K562 (cell line): Measurements from ENCODE around the gene SMCO4. TPM values are rescaled to one million over a fixed set of nuclear protein-coding genes. Genes with fewer than 3 reads are reported as not detected.

ENCODE experiments used
- ATAC-seq: fragments of 200-7000 bp; cut with Tn5 transposase; 3 replicates; pipeline ENCODE4 v1.9.1; 2020; ENCODE audit warnings: moderate library complexity
- BruUV-seq: library from RNA; stranded (reverse); fragments of 400-500 nt; replicated peaks from 2 replicates; lab custom pipeline; 2021; lab: Mats Ljungman, UMichigan
- CTCF ChIA-PET: fragments of 300-600 bp; formaldehyde crosslinking; extraction: SDS; loops from one replicate; lab custom pipeline; 2021; ENCODE audit warnings: low intra/inter-chr PET ratio; lab: Yijun Ruan, JAX
- POLR2A ChIA-PET: fragments of 300-600, 350-650 bp; sonication (Branson Sonifier 250); formaldehyde crosslinking; extraction: SDS; loops from one replicate; lab custom pipeline; 2021; ENCODE audit warnings: antibody characterized with exemption, inconsistent platforms; lab: Yijun Ruan, JAX
- DNase-seq, 4 experiments: peaks; one replicate each; pipeline versions ENCODE4 v3.0.0 to v3.0.0-alpha.2; 2011 to 2018; ENCODE audit warnings: low spot score in 3 of 4, mixed read lengths in 3 of 4; ENCODE audit errors: extremely low read depth in 1 of 4
- FAIRE-seq: peaks from 2 replicates; lab custom pipeline; 2011; peaks lifted over from hg19 to GRCh38; lab: Jason Lieb, UNC
- H2AFZ ChIP-seq: 2 replicates; pipeline ENCODE4 v1.6.0; 2011; ENCODE audit warnings: low read depth, low read length, control low read depth, inconsistent platforms
- H3K27ac ChIP-seq: fragments of 200-600 bp; 3 replicates; pipeline ENCODE4 v1.8.0; 2011; ENCODE audit warnings: low read depth, mild to moderate bottlenecking, control low read depth, inconsistent platforms, low read length, moderate library complexity, mixed read lengths; ENCODE audit errors: extremely low read depth
- H3K27me3 ChIP-seq, 2 experiments: fragments of 300-600 bp in 1 of 2; 2 replicates in 1 of 2; 3 replicates in 1 of 2; pipeline versions ENCODE4 v1.6.0 to v1.8.0; 2011; ENCODE audit warnings: inconsistent platforms in 2 of 2, low read length in 2 of 2, mild to moderate bottlenecking in 1 of 2, mixed read lengths in 1 of 2, moderate library complexity in 1 of 2; ENCODE audit not compliant: control insufficient read depth in 2 of 2, insufficient read depth in 2 of 2
- H3K36me3 ChIP-seq: fragments of 300-600 bp; 3 replicates; pipeline ENCODE4 v1.8.0; 2011; ENCODE audit warnings: mild to moderate bottlenecking, low read length, inconsistent platforms; ENCODE audit not compliant: control insufficient read depth, insufficient read depth
- H3K4me1 ChIP-seq, 2 experiments: fragments of 200-600 bp in 1 of 2; replicated peaks in 1 of 2; 2 replicates in 1 of 2; 3 replicates in 1 of 2; pipeline versions ENCODE4 v1.5.1 to v1.8.0; 2011; ENCODE audit warnings: inconsistent platforms in 2 of 2, low read length in 2 of 2, mild to moderate bottlenecking in 1 of 2, mixed read lengths in 1 of 2, moderate library complexity in 1 of 2; ENCODE audit not compliant: control insufficient read depth in 2 of 2, insufficient read depth in 2 of 2
- H3K4me2 ChIP-seq: 2 replicates; pipeline ENCODE4 v1.6.1; 2011; ENCODE audit warnings: low read length, control low read depth, inconsistent platforms, mixed read lengths; ENCODE audit not compliant: insufficient read depth
- H3K4me3 ChIP-seq: fragments of 200-600 bp; sonication (generic), shearing (Covaris generic); 2 replicates; pipeline ENCODE4 v1.5.1; 2016; ENCODE audit warnings: control low read depth, inconsistent platforms
- H3K79me2 ChIP-seq: fragments of 200-600 bp; 3 replicates; pipeline ENCODE4 v1.8.0; 2011; ENCODE audit warnings: low read length, inconsistent platforms; ENCODE audit not compliant: control insufficient read depth, insufficient read depth
- H3K9ac ChIP-seq, 2 experiments: 2 replicates each; pipeline versions ENCODE4 v1.6.0 to v1.6.1; 2011; ENCODE audit warnings: low read depth in 2 of 2, low read length in 2 of 2, control low read depth in 1 of 2, inconsistent platforms in 1 of 2, mild to moderate bottlenecking in 1 of 2, mixed read lengths in 1 of 2; ENCODE audit not compliant: insufficient read depth in 1 of 2
- H3K9me1 ChIP-seq: one replicate; pipeline ENCODE4 v1.6.0; 2011; ENCODE audit warnings: inconsistent platforms, mild to moderate bottlenecking, low read length, moderate library complexity; ENCODE audit not compliant: control insufficient read depth, insufficient read depth
- H3K9me3 ChIP-seq: replicated peaks from 2 replicates; pipeline ENCODE4 v1.5.1; 2011; ENCODE audit warnings: low read depth, low read length, inconsistent platforms; ENCODE audit not compliant: control insufficient read depth, insufficient read depth
- H4K20me1 ChIP-seq: replicated peaks from 2 replicates; pipeline ENCODE4 v1.6.1; 2011; ENCODE audit warnings: low read length, inconsistent platforms, mixed read lengths; ENCODE audit not compliant: control insufficient read depth, insufficient read depth
- ATF7 ChIP-seq: fragments of 450-650 bp; IDR thresholded peaks from 2 replicates; pipeline ENCODE4 v1.7.1; 2014; ENCODE audit warnings: mild to moderate bottlenecking, moderate library complexity
- DMBX1 ChIP-seq: fragments of 250-450 bp; sonication (Bioruptor Pico); IDR thresholded peaks from 2 replicates; pipeline ENCODE4 v1.8.0; 2022; ENCODE audit warnings: inconsistent platforms, mild to moderate bottlenecking, moderate library complexity, borderline replicate concordance
- NCOA4 ChIP-seq: fragments of 450-650 bp; IDR thresholded peaks from 2 replicates; pipeline ENCODE4 v1.6.1; 2018; ENCODE audit warnings: mild to moderate bottlenecking; ENCODE audit not compliant: partially characterized antibody
- SMAD4 ChIP-seq: fragments of 250-450 bp; sonication (Bioruptor Pico); conservative IDR thresholded peaks from 2 replicates; pipeline ENCODE4 v1.8.0; 2021; ENCODE audit warnings: inconsistent platforms, mild to moderate bottlenecking, moderate library complexity
- ZNF583 ChIP-seq: fragments of 250-450 bp; sonication (Bioruptor Pico); IDR thresholded peaks from 2 replicates; pipeline ENCODE4 v1.4.0; 2020
- WGBS: fragments of 100-300 bp; shearing (Covaris generic); methylation state at CpG from one replicate; pipeline ENCODE4 v1.1.6; 2016; ENCODE audit warnings: low coverage, mixed read lengths; ENCODE audit not compliant: insufficient coverage; ENCODE audit errors: missing lambda C conversion rate; 5-methylcytosine and 5-hydroxymethylcytosine counted together
- in situ Hi-C: fragments of 300-500 bp; cut with MboI; formaldehyde crosslinking; loops from 4 replicates; pipeline ENCODE4 v1.15.0; 2018; ENCODE audit warnings: inconsistent platforms, mixed read lengths
- intact Hi-C: fragments of 100-400 bp; cut with micrococcal nuclease; formaldehyde crosslinking; loops from 2 replicates; pipeline ENCODE4 v1.14.2; 2022
- polyA plus RNA-seq, 8 experiments: library from polyadenylated mRNA; depleted of rRNA in 4 of 8; stranded (reverse) in 5 of 8; unstranded in 3 of 8; fragments of >200 nt; fragmentation: Nextera tagmentation in 2 of 8; fragmentation: Illumina TruSeq in 1 of 8; extraction: Ambion mirVana in 2 of 8; extraction: Trizol in 1 of 8; gene quantifications; 2 replicates each; pipeline versions ENCODE4 v1.2.1 to v1.2.3, GENCODE V29; 2011 to 2014; ENCODE audit warnings: inconsistent platforms in 1 of 8, missing spikeins in 1 of 8
- total RNA-seq, 7 experiments: library from RNA; depleted of rRNA in 6 of 7; stranded (reverse); fragments of >200 nt in 6 of 7; fragmentation: Illumina TruSeq in 2 of 7; extraction: Trizol in 2 of 7; gene quantifications; 2 replicates each; pipeline versions ENCODE4 v1.2.1 to v1.2.3, GENCODE V29; 2011 to 2021; ENCODE audit warnings: low replicate concordance in 1 of 7
- TF ChIP-seq, protein P1 (sequence below): fragments of 250-450 bp; sonication (Bioruptor Pico); IDR thresholded peaks from 2 replicates; pipeline ENCODE4 v1.4.0; 2020; ENCODE audit warnings: mild to moderate bottlenecking, moderate library complexity, borderline replicate concordance
- TF ChIP-seq, protein P2 (sequence below): fragments of 450-650 bp; formaldehyde crosslinking; conservative IDR thresholded peaks from 2 replicates; pipeline ENCODE4 v1.4.0; 2022; ENCODE audit warnings: mild to moderate bottlenecking, missing genetic modification characterization
- TF ChIP-seq, protein P3 (sequence below): fragments of 450-650 bp; IDR thresholded peaks from 2 replicates; pipeline ENCODE4 v1.6.1; 2016
- TF ChIP-seq, protein P4 (sequence below): fragments of 250-450 bp; sonication (Bioruptor Pico); IDR thresholded peaks from 2 replicates; pipeline ENCODE4 v1.5.0; 2021

The SMCO4 gene
- total and polyA plus RNA-seq, 9 of the 15 experiments (the other 6 are each of a cell fraction or from before 2014, with no cell fraction given) = 1.8 to 27.8 (median 15.3) TPM

DNA sequence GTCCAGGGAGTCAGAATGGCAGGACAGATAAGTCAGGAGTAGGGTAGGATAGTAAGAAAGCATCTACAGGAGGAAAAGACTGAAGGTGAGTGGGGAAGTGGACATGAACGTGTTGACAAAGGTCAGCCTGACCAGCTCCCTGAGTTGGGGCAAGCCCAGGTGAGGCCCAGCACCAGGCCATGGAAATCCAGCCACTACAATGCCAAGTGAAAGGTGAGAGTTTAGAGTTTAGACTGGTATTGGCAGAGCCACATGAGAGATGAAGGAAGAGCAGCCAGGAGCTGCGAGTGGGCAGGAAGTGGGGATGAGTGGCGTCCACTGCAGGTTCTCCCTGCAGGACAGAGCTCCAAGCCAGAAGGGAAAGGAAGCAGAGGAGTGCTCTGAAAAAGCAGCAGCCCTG is 16.5 kb upstream of the SMCO4 start:
- H3K9me1 ChIP-seq = no peaks in the 10 kb centered on the region
- no peaks in the 10 kb centered on the region for H3K9me3 ChIP-seq
- H3K4me3 ChIP-seq = no peak overlapping the region
- in situ Hi-C loops = no loop called here
- no peak for ATAC-seq
- no peak overlapping the region for H2AFZ ChIP-seq
- no peak overlapping the region for H3K9ac ChIP-seq
- TF ChIP-seq, protein P1, sequence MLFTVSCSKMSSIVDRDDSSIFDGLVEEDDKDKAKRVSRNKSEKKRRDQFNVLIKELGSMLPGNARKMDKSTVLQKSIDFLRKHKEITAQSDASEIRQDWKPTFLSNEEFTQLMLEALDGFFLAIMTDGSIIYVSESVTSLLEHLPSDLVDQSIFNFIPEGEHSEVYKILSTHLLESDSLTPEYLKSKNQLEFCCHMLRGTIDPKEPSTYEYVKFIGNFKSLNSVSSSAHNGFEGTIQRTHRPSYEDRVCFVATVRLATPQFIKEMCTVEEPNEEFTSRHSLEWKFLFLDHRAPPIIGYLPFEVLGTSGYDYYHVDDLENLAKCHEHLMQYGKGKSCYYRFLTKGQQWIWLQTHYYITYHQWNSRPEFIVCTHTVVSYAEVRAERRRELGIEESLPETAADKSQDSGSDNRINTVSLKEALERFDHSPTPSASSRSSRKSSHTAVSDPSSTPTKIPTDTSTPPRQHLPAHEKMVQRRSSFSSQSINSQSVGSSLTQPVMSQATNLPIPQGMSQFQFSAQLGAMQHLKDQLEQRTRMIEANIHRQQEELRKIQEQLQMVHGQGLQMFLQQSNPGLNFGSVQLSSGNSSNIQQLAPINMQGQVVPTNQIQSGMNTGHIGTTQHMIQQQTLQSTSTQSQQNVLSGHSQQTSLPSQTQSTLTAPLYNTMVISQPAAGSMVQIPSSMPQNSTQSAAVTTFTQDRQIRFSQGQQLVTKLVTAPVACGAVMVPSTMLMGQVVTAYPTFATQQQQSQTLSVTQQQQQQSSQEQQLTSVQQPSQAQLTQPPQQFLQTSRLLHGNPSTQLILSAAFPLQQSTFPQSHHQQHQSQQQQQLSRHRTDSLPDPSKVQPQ = no peak
- TF ChIP-seq ATF7 = no peak
- POLR2A ChIA-PET = interaction anchor here (1.1 kb wide), 1 partner anchor 10 kb away, joined by 5 read pairs; no protein-coding TSS in a partner anchor
- no peaks in the 10 kb centered on the region for H4K20me1 ChIP-seq
- BruUV-seq = no TSS peak
- no peak for DNase-seq
- H3K36me3 ChIP-seq = no peaks in the 10 kb centered on the region
- intact Hi-C loops = no loop called here
- no peak for FAIRE-seq
- no peak overlapping the region for H3K4me2 ChIP-seq
- CTCF ChIA-PET = no interaction called here
- WGBS = 0% methylated on average over 3 of the region's 3 CpGs
- H3K4me1 ChIP-seq = no peaks in the 10 kb centered on the region
- H3K27ac ChIP-seq = no peak overlapping the region
- peaks cover 3 to 20% of the 10 kb centered on the region in 2 experiments; a peak in 3 of 5 replicates for H3K27me3 ChIP-seq
- no peaks in the 10 kb centered on the region for H3K79me2 ChIP-seq

DNA sequence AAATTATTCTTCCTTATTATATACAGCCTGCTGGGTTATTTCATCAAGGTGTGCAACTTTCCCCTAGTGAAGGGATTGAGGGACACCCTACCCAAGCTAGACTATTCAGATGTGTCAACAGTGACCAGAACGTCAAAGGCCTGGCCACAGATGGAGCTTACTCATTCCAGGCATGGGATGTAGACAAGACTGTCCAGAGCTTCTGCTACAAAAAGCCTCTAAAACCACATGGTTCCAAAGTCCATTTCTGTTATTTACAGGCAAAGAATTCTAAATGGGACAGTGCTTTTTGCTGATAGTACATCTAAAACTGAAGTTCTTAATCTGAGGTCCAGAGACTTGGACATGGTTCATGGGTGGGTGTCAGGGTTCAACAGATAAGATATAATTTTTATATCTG is 9.7 kb upstream of the SMCO4 start:
- WGBS = 0% methylated on average over 1 of the region's 1 CpG
- no TSS peak for BruUV-seq
- Histone ChIP-seq H3K36me3 (no peaks in the 10 kb centered on the region), H3K9me3 (no peaks in the 10 kb centered on the region), H3K4me2 (no peak overlapping the region), H3K9me1 (no peaks in the 10 kb centered on the region), H3K27ac (no peak overlapping the region), H2AFZ (no peak overlapping the region), H3K9ac (no peak overlapping the region), H3K79me2 (no peaks in the 10 kb centered on the region), H3K4me1 (no peaks in the 10 kb centered on the region), H4K20me1 (no peaks in the 10 kb centered on the region), H3K4me3 (no peak overlapping the region), H3K27me3 (peaks cover 15 to 25% of the 10 kb centered on the region in 2 experiments; a peak in 4 of 5 replicates)
- ATAC-seq (no peak), DNase-seq (no peak), FAIRE-seq (no peak)
- ChIA-PET POLR2A (no interaction called here), CTCF (no interaction called here)
- intact Hi-C loops = no loop called here
- in situ Hi-C loops = no loop called here
- TF ChIP-seq NCOA4 = no peak
- TF ChIP-seq, protein P2, sequence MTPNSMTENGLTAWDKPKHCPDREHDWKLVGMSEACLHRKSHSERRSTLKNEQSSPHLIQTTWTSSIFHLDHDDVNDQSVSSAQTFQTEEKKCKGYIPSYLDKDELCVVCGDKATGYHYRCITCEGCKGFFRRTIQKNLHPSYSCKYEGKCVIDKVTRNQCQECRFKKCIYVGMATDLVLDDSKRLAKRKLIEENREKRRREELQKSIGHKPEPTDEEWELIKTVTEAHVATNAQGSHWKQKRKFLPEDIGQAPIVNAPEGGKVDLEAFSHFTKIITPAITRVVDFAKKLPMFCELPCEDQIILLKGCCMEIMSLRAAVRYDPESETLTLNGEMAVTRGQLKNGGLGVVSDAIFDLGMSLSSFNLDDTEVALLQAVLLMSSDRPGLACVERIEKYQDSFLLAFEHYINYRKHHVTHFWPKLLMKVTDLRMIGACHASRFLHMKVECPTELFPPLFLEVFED (CRISPR knock-in tag) = no peak
- TF ChIP-seq SMAD4 (CRISPR knock-in tag) = no peak
- TF ChIP-seq ZNF583 = no peak
- TF ChIP-seq, protein P3, sequence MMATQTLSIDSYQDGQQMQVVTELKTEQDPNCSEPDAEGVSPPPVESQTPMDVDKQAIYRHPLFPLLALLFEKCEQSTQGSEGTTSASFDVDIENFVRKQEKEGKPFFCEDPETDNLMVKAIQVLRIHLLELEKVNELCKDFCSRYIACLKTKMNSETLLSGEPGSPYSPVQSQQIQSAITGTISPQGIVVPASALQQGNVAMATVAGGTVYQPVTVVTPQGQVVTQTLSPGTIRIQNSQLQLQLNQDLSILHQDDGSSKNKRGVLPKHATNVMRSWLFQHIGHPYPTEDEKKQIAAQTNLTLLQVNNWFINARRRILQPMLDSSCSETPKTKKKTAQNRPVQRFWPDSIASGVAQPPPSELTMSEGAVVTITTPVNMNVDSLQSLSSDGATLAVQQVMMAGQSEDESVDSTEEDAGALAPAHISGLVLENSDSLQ = no peak
- no peak for TF ChIP-seq DMBX1 (CRISPR knock-in tag)
- TF ChIP-seq, protein P4, sequence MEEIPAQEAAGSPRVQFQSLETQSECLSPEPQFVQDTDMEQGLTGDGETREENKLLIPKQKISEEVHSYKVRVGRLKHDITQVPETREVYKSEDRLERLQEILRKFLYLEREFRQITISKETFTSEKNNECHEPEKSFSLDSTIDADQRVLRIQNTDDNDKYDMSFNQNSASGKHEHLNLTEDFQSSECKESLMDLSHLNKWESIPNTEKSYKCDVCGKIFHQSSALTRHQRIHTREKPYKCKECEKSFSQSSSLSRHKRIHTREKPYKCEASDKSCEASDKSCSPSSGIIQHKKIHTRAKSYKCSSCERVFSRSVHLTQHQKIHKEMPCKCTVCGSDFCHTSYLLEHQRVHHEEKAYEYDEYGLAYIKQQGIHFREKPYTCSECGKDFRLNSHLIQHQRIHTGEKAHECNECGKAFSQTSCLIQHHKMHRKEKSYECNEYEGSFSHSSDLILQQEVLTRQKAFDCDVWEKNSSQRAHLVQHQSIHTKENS = no peak
